ENCODE results near the gene OR8B4.

DNA sequence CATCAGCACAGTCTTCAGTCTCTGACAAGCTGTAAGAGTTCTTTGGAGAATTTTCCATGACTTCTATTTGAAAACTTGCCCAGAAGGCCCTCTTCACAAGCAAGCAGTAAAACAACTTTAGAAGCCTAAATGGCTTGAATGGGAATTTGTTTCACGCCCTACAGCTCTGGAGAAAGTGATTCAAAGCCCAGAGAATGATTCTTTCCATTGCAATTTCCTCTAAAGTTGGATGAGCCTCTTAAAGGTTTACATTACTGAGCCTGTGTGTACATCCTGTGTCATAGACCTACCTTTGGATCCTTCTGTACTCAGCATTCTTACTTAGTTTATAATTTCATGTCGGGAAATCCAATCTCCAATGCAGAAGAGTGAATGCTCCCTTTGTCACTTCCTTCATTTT, 19.1 kb downstream of the OR8B4 start:
- TF ChIP-seq CTCF (conservative IDR thresholded peaks at IDR 0.05; ENCODE audit: low read length) (no peak), EZH2phosphoT487 (IDR thresholded peaks at IDR 0.05; ENCODE audit: borderline replicate concordance) (no peak)

Data from Loucy (cell line).